ENCODE measurements around the gene NTRK2.

DNA sequence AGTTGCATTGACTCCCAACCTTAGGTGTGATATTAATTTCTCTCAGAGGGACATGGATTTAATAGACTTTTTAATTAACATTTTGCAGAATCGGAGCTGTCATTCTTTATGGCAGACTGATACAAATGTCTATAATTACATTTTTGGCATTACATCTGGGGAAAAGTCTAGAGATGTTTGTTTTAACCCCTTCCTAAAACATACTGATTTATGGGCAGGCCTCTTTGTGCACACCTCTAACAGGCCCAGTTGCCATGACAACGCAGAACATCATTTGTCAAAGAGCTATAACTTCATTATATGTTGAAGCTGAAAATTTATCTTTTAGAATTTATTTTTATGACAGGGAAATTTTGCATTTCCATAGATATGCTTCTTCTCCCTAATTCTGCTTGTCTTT is 158.5 kb downstream of the NTRK2 start:
- TF ChIP-seq EZH2 (IDR thresholded peaks at IDR 0.05) (no peak), RAD21 (IDR thresholded peaks at IDR 0.05; ENCODE audit: low read depth) (no peak), YY1 (IDR thresholded peaks at IDR 0.05; ENCODE audit: extremely low read depth, insufficient replicate concordance, low read depth, low read length) (no peak), POLR2A (IDR thresholded peaks at IDR 0.05; ENCODE audit: borderline replicate concordance, extremely low read depth, insufficient read depth, insufficient read length) (no peak), CTCF (IDR thresholded peaks at IDR 0.05 in 2 of 3, conservative IDR thresholded peaks at IDR 0.05 in 1 of 3; ENCODE audit: borderline replicate concordance in 1 of 3, insufficient read depth in 1 of 3, low read depth in 2 of 3, low read length in 2 of 3) (no peak), POLR2AphosphoS5 (IDR thresholded peaks at IDR 0.05; ENCODE audit: low read depth, low read length) (no peak), SIN3A (IDR thresholded peaks at IDR 0.05; ENCODE audit: low read depth) (no peak)
- TF ChIP-seq, protein P1, sequence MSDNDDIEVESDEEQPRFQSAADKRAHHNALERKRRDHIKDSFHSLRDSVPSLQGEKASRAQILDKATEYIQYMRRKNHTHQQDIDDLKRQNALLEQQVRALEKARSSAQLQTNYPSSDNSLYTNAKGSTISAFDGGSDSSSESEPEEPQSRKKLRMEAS (IDR thresholded peaks at IDR 0.05): no peak

All from HCT116 (cell line).